HG02763 (cell line): ENCODE data around the gene SIPA1L2.

ENCODE experiments used
- ATAC-seq: cut with Tn5 transposase; IDR thresholded peaks from one replicate; pipeline ENCODE4 v1.9.1; 2021; ENCODE audit warnings: mild to moderate bottlenecking, moderate library complexity; ENCODE audit not compliant: unreplicated experiment

The SIPA1L2 gene

DNA sequence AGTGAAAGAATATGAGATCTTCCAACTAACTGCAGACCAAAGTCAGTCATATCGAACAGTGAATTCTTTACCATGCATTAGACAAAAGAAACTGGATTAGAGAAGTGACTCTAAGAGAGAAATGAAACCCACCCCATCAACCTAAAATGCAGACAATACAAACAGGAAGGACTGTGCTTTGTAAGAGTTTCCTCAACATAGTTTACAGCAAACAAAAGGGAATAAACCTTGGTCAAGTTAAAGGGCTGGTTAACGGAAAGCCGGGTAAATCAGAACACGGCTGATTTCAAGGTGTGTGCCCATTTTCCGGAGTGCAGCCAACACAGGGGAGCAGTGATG lies 39.2 kb downstream of the SIPA1L2 start:
- no peak for ATAC-seq

DNA sequence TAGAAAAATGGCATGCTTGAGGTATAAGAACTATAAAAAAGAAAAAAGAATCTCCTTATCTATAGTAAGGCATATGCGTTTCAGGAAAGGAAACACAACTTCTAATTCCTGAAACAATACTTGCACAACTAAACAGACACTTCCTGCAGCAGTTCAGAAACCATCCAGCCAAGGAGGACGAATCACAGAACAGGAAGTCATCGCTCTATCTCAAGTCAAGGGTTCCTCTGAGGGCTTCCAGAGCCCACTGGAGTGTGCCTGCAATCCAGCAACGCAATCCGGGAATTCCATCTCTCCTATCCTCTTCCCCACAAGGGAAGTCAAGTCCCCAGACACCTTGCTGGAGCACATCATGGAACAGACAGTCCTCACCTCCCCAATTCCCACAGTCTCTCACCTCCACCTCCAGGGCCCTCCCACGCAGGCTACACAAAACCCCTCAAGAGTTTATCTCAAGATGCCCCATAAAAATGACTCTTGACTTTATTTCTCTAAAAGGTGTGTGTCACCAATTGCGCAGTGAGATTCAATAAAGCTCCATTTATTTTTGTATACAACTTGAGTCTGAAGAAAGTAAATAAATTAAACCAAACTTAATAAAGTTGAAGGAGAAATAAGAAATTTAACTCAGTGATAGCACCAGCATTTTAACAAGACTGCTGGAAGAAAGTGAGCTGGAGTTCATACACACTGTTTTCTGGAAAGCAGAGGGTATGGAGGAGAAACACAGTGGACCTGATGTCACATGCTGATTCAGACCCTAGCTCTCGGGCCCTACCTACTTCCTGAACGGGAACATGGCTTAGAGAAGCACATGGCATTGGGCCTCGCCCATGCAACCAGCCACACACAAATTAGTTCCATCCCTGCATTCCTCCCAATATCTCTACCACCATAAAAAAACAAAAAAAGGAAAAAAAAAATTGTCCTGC lies 39.9 kb downstream of the SIPA1L2 start:
- ATAC-seq, result no peak

DNA sequence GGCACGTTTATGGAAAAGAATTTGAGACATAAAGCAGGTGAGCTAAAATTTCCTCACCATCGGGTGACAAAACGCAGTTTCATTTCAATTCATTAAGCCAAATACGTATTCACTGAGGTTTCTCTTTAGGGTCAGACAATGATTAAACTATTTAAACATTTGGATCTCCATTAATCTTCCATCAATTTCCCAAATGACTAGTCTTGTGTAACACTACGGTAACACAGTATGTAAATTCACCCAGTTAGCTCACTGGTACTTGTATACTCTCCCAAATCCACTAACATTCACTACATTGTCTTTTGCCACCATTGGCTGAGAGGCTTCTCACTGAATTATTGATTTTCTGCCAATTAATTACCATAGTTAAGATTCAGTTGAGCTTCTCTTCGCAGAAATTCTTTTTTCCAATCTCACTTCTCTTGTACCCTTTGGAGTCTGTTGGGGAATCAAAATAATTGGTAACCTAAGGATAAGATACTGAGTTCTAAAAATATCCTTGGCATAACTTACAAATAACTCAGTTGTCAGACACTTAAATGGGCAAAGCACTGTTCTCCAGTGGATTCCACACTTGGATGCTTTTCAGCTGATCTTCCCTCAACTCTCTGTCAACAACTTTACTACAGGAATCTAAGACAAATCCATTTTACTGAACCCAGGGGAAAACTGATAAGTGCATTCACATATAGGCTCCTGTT lies 40.7 kb downstream of the SIPA1L2 start:
- no peak for ATAC-seq

DNA sequence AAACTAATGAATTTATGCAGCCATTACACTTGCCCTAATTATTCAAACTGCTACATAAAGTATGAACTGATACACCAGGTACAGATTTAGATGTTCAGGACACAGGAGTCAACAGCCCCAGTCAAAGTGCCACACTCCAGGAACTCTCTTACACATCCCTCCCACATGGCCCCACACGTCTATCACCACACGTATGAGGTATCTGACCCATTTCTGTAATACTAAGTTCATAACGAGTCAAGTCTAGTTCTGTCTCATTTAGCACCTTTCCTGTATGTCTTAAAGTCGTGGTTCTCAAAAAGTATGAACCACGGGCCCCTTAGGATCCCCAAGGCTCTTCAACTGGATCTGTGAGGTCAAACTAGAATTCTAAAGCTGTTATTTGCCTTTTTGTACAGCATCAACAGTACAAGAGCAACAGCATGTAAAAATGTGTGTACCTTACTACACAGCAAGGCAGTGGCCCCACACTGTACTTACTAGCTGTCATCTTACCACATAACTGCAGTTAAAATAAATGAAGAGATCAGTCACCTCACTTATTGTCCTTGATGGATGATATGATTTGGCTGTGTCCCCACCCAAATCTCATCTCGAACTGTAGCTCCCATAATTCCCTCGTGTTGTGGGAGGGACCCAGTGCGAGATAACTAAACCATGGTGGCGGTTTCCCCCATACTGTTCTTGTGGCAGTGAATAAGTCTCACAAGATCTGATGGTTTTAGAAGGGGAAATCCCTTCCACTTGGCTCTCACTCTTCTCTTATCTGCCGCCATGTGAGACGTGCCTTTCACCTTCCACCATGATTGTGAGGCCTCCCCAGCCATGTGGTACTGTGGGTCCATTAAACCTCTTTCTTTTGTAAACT lies 42.6 kb downstream of the SIPA1L2 start:
- ATAC-seq, result no peak

DNA sequence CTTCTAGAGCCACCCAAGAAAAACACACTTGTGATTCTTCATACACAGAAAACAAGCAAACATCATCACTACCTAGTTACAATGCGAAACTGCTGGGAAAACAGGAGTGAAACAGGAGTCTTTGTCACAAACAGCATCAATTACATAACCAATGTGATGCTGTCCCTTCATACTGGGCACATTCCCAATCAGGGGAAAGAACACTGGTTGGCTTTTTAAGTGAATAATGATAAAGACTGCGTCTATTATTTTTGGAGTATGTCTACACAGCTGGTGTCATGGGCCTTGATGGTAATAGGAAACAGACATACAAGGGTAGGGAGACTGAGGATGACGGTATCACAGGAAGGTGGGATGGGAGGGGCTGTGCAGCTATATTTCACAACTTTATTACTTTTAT lies 43.3 kb downstream of the SIPA1L2 start:
- ATAC-seq, result no peak

DNA sequence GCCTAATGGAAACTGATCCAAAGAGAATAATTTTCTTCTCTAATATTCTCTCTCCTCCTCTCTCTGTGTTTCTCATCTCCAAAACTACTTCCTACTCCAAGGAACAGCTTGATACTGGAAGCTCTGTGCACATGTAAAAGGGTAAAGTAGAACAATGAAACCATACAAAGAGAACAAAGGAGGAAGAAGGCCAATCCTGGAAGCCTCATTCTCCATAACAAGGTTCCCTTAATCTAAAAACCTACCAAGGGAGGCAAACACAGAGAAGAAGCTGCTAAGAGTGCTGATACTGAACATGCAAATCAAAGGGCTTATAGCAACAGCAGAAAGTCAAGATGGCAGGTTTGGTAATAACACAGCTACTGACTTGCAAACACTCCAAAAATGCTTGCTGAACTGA lies 44.4 kb downstream of the SIPA1L2 start:
- no peak for ATAC-seq

DNA sequence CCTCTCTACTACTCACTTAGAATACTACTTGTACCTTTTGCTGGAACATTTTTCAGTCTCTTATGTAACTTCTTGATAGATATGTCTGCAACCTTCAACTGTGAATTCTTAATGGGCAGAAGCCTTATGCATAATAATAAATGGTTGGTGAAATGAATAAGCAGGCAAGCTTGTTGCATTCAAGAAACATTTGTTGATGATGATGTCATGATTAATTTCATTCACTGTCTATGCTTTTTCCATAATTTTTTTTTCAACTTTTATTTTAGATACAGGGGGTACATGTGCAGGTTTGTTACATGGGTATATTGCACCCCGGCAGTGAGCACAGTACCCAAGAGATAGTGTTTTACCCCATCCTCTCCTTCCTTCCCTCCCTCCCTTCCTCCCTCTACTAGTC lies 48.0 kb downstream of the SIPA1L2 start:
- ATAC-seq, result no peak
